GM19035 (cell line): ENCODE measurements around the gene GTPBP6.
"Not testable (repeated sequence)": the region's sequence is repeated elsewhere in the genome, so short reads cannot be mapped to it uniquely, and the experiment has no call there.

Experiments
- ATAC-seq: cut with Tn5 transposase; IDR thresholded peaks from one replicate; pipeline ENCODE4 v1.9.1; 2021; ENCODE audit not compliant: unreplicated experiment

GTPBP6 gene

DNA sequence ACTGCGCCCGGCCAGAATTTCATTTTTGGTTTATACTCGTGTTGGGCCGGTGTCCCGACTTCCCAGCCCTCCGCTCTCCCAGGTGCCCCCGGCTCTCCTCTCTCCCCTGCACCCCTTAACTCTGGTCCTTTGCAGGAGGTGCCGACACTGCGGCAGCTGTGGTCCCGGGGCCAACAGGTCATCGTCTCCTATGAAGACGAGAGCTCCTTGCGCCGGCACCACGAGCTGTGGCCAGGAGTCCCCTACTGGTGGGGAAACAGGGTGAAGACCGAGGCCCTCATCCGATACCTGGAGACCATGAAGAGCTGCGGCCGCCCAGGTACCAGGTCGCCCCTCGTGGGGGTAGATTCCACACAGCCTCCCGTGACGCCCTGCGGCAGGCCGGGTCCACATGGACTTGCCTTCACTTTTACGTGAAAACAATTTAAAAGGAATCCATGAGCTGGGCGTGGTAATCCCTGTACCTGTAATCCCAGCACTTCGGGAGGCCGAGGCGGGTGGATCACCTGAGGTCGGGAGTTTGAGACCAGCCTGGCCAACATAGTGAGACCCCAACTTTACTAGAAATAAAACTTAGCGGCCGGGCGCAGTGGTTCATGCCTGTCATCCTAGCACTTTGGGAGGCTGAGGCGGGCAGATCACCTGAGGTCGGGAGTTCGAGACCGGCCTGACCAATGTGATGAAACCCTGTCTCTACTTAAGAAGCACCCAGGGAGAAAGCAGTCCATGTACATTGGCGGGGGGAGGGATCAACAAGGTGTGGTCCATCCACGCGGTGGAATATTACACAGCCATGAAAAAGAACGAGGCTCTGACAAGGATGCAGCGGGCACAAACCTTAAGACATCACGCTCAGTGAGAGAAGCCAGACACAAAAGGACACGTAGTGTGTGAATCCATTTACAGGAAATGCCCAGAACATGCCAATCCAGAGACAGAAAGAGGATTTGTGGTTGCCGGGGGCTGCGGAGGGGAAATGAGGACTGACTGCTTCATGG is 25.4 kb downstream of the GTPBP6 start:
- no peak for ATAC-seq

DNA sequence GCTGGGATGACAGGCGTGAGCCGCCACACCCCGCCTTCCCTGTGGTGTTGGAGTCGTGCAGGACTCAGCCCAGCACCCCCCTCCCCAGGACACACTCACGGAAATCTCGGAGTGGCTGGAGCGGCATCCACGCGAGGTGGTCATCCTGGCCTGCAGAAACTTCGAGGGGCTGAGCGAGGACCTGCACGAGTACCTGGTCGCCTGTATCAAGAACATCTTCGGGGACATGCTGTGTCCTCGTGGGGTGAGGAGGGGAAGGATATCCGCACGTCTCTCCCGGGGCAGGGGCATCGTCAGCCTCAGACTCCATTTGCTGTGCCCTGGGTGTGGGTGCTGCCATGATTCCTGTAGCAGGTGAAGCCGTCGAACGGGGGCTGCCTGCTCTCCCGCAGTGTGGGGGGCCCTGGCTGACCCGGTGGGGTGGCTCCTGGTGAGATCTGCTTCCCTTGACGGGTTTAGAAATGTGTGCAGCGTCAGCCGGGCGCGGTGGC is 27.1 kb downstream of the GTPBP6 start:
- ATAC-seq, result no peak

DNA sequence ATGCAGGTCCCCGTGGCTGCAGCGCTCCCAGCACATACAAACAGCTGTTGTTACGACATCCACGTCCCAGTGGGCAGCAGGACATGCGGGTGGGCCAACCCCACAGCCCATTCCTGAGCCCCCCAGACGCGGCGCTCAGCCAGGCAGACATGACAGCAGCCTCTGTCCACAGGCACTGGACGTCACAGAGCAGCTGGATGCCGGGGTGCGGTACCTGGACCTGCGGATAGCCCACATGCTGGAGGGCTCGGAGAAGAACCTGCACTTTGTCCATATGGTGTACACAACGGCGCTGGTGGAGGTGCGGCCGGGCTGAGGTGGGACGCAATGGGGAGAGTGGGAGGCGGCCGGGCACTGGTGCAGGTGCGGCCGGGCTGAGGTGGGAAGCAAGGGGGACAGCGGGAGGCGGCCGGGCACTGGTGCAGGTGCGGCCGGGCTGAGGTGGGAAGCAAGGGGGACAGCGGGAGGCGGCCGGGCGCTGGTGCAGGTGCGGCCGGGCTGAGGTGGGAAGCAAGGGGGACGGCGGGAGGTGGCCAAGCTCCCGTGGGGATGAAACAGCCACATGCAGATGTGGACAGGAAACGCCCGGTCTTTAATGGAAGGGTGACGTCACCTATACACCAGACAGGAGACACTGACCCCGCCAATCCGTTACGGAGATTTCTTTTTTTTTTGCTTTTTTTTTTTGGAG is 28.0 kb downstream of the GTPBP6 start:
- no peak for ATAC-seq

DNA sequence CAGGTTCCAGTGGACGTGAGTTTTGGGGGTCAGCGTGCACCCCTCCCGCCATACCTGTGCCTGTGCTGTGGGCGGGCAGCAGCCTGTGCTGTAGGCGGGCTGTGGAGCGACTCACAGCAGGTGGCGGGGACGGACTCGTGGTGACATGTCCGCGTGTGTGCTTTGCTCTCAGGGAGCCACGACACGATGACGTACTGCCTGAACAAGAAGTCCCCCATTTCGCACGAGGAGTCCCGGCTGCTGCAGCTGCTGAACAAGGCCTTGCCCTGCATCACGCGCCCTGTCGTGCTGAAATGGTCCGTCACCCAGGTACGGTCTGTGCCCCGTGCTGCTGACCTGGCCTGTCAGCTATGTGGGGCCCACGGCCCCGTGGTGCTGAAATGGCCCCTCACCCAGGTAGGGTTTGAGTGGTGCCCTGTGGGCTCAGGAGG is 30.0 kb downstream of the GTPBP6 start:
- ATAC-seq, result no peak

DNA sequence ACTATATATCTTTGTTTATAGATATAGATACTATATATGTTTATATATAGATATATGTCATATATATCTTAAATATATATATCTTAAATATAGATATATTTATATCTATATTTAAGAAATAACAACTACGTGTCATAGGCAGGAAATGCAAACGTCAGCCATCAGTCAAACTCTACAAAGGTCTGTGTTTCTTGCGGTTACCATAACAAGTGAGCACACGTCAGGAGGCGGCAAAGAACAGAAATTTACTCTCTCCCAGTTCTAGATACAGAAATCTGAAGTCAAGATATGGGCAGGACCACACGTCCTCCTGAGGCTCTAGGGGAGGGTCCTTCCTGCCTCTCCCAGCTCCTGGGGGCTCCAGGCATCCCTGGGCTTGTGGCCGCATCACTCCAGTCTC is 30.9 kb downstream of the GTPBP6 start:
- ATAC-seq, result no peak

DNA sequence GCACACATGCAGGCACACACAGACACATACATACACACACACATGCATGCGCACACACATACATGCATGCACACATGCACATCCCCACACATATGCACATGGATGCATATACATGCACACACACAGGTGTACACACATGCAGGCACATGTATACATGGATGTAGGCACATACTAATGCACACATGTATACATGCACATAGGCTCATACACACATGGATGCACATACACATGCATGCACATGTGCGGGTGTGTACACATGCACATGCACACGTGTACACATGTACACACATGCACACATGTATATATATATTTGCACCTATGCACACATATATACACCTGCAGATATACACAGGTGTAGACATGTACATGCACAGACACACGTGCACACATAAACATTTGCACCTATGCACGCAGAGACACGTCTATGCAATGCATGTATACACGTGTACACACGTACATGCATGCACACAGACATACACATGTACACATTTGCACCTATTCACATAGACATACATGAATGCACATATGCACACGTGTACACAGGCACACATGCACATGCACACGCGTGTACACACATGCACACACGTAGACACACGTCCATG is 33.4 kb downstream of the GTPBP6 start:
- no peak for ATAC-seq

DNA sequence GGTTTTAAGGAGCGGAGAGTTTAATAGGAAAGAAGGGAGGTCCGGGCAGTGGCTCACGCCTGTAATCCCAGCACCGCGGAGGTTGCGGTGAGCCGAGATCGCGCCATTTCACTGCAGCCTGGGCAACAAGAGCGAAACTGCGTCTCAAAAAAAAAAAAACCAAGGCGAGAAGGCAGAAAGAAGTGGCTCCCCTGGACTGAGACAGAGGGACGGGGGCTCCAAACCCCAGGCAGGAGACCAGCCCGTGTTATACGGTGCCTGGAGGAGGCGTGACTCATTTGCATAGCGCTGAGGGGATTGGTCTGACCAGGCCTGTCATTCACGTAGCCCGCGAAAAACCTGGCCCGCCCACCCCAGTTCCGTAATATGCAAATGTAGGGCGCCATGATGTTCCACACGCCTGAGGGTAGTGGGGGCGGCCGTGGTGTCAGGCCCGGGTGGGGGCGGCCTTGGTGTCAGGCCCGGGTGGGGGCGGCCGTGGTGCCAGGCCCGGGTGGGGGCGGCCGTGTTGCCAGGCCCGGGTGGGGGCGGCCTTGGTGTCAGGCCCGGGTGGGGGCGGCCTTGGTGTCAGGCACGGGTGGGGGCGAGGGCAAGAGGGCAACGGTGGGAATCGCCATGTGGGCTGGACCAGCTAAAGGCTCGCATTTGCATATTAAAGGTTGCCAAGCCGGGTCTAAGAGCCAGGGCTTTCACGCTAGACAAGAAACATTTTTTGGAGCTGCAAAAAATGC is 35.3 kb downstream of the GTPBP6 start:
- ATAC-seq, result peak; percentile 96

DNA sequence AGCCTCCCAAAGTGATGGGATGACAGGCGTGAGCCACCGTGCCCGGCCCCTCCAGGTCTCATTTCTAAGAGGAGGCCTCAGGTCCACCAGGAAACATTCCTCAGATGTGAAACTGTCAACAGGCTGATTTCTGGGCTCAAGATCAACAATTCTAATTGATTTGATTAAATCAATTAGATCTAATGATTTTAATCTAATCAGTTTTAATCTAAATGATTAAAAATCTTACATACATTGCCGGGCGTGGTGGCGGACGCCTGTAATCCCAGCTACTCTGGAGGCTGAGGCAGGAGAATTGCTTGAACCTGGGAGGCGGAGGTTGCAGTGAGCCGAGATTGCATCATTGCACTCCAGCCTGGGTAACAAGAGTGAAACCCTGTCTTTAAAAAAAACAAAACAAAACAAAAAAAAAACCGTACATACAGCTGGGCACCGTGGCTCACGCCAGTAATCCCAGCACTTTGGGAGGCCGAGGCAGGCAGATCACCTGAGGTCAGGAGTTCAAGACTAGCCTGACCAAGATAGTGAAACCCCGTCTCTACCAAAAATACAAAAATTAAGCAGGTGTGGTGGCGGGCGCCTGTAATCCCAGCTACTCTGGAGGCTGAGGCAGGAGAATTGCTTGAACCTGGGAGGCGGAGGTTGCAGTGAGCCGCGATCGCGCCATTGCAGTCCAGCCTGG is 36.5 kb downstream of the GTPBP6 start:
- not testable (repeated sequence) for ATAC-seq

DNA sequence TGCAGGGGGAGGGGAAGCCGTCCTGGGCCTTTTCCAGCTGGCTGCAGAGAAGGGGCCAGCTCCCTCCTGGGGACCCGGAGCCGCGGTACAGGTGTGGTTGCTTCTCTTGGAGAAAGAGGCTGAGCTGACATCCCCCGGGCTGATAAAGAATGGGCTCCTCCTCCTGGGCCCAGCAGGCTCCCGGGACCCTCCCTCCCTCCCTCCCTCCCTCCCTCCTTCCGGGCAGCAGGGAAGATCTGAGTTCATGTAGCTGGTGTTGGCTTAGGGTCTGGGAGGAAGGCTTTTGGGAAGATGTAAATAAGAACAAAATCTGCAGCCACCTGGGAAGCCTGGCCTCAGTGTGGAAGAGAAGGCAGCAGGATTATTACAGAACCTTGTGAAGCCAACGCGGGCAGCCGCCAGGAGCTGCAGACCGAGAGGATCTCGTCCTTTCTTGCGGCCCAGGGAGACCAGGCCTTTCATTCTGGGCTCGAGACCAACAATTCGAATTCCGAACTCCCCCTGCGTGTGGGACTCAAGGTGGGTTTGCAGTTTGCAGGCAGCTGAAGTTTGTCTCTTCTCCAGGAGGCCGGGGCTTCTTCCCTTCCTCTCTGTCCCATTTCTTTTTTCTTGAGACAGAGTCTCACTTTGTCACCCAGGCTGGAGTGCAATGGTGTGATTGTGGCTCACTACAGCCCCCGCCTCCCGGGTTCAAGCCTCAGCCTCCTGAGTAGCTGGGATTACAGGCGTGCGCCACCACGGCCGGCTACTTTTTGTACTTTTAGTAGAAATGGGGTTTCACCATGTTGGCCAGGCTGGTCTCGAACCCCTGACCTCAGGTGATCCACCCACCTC is 37.2 kb downstream of the GTPBP6 start, which contains the start of gene PLCXD1:
TSS of gene PLCXD1 (plus strand) at position 216 of the 834 bp plus-strand sequence. CDS start 2,807 bp downstream, outside the sequence.
- no peak for ATAC-seq

DNA sequence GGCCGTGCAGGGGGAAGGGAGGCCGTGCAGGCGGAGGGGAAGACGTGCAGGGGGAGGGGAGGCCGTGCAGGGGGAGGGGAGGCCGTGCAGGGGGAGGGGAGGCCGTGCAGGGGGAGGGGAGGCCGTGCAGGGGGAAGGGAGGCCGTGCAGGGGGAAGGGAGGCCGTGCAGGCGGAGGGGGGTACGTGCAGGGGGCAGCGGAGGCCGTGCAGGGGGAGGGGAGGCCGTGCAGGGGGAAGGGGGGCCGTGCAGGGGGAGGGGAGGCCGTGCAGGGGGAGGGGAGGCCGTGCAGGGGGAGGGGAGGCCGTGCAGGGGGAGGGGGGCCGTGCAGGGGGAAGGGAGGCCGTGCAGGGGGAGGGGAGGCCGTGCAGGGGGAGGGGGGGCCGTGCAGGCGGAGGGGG is 37.9 kb downstream of the GTPBP6 start:
- ATAC-seq, result not testable (repeated sequence)

DNA sequence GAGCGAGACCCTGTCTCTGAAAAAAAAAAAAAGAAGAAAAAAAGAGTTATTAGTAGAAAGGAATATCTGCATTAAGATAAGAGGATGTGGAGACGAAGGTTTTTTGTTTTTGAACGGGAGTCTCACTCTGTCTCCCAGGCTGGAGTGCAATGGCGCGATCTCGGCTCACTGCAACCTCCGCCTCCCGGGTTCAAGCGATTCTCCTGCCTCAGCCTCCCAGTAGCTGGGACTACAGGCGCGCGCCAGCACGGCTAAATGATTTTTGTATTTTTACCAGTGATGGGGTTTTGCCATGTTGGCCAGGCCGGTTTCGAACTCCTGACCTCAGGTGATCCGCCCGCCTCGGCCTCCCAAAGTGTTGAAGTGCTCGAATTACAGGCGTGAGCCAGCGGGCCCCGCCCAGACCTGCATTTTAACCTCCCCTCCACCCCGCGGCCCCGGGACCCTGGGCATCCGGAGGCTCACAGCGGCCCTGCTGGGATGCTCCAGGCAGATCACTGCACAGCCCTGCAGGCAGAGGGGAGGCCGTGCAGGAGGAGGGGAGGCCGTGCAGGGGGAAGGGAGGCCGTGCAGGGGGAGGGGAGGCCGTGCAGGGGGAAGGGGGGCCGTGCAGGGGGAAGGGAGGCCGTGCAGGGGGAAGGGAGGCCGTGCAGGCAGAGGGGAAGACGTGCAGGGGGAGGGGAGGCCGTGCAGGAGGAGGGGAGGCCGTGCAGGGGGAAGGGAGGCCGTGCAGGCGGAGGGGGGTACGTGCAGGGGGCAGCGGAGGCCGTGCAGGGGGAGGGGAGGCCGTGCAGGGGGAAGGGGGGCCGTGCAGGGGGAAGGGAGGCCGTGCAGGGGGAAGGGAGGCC is 38.6 kb downstream of the GTPBP6 start:
- not testable (repeated sequence) for ATAC-seq

DNA sequence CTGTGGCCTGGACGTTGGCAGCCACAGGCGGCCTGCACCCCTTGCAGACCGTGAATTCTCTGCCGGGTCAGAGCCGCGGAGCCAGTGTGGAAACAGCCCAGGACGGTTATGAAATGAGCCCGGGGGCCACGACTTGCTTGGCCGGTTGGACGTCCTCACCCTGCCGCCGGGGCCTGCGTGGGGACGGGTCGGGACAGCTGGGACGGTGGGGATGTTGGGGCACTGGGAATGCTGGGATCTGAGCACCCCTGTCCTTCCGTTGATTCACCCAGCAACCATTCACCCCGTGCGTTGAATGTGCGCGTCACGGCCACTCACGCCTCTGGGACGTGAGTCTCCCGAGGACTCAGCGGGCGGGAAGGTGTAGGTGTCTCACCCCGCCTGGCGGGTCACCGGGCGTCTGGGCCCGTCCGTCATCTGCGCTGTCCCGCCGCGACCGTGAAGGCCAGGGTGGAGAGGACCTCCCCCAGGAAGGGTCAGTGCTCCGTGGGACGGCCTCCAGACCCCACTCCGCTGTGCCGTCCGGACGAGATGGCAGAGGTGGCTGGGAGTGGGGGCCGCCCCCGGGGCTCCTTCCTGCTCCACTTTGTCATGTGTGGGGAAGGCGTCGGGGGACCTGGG is 41.9 kb downstream of the GTPBP6 start:
- ATAC-seq, result peak; percentile 31

DNA sequence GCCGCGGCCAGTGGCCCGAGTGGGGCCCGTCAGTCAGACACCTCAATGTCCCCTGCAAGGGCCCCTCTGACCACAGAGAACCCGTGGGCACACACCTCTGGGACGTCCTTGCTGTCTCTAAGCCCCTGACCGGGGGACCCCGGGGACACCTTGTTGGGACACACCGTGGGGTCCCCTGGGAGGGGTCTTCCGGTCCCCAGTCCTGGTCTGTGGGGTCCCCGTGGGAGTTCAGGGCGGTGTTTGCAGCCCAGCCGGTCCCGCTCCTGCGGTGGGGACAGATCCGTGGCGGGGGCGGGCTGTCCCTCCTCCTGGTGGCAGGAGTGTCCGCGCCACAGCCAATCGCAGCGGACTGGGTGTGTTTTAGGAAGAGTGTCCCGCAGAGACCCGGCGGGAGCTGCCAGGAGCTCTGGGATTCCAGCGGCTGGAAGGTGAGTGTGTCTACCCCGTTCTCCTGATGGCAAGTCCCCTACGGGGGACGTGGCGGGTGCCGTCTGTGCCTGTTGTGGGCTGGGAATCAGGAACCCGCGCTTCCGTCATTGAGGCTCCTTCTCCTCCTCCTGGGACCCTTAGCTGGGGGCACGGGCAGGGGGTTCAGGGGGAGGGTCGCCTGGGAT is 42.5 kb downstream of the GTPBP6 start:
- peak; percentile 76 for ATAC-seq

DNA sequence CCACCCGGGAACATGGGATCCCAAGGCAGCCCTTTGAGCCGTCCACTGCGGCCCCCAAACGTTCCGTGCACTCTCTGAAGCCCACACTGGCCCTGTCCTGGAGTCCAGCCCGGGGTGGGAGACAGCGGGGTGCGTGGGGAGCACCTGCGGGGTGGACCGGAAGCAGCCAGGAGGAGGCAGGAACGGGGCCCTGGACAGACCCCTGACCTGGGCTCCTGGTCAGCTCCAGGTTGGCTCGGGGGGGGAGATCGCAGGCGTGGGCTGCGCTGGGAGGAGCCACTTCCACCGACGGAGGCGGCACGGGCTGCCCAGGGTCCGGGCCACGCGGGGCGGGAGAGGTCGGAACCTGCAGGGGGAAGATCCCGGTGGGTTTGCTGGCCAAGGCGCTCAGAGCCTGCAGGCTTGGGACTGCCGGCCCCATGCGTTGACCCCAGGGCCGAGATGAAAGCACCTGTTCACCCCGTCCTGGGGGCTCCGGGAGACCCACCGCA is 43.1 kb downstream of the GTPBP6 start:
- no peak for ATAC-seq

DNA sequence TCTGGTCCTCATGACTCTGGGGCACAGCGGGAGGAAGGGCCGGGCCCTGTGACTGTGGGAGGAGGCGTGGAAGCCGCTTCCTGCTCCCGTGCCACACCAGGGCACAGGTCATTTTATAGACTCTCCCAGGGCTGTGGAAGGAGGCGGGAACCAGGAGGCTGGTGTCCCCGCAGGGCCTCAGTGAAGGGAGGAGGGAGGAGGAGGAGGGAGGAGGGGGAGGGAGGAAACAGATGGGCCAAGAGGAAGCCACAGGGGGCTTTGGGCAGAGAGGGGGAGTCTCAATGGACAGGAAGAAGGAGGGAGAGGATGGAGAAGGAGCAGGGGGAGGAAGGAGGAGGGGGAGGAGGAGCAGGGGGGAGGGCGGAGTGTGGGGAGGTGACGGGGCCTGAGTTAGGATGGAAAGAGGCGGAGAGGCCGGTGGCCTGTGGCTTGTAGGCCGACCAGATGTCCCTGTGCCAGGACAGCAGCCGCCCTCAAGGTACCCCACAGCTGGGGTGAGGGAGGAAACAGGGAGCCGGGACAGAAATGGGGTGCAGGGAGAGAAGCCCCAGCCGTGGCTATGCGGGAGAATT is 43.6 kb downstream of the GTPBP6 start:
- no peak for ATAC-seq

DNA sequence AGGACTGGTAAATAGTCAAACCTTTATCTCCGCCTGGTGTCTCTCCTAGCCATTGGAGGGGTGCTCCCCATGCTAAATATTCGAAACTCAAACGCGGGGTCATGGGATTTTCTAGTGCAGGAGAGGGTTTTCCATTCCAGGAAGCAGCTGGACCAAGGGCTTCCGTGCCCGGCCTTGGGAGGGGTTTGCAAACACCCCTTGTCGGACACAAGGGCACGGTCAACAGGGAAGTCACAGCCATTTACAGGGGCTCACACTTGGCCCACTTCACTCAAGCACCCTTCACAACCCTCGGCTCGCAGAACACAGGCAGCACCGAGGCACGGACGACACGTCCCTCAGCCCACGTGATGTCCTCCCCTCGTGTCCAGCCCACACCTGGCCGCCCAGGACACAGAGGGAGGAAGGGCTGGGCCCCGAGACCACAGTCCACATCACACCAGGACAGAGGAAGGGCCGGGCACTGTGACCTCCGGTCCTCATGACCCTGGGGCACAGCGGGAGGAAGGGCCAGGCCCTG is 47.7 kb downstream of the GTPBP6 start:
- ATAC-seq, result no peak
